Smooth muscle cell (in vitro differentiated cells): Measurements from ENCODE around the gene CD4. TPM values are rescaled to one million over a fixed set of nuclear protein-coding genes. Genes with fewer than 3 reads are reported as not detected.

Experiments
- DNase-seq: peaks from one replicate; lab custom pipeline; 2025; ENCODE audit not compliant: unreplicated experiment; lab: John Stamatoyannopoulos, UW
- H2AFZ ChIP-seq: fragments of 200-600 bp; sonication (generic); 2 replicates; pipeline ENCODE4 v1.6.0; 2016; ENCODE audit warnings: antibody characterized with exemption, low read depth, mild to moderate bottlenecking
- H3F3A ChIP-seq: fragments of 200-600 bp; sonication (generic); 2 replicates; pipeline ENCODE4 v1.6.0; 2017; ENCODE audit warnings: antibody characterized with exemption, low read depth
- H3K27ac ChIP-seq: fragments of 200-600 bp; sonication (generic); 2 replicates; pipeline ENCODE4 v1.5.1; 2016; ENCODE audit warnings: low read depth, mild to moderate bottlenecking
- H3K27me3 ChIP-seq: fragments of 200-600 bp; sonication (generic); 2 replicates; pipeline ENCODE4 v1.6.1; 2016; ENCODE audit warnings: low read depth, mild to moderate bottlenecking
- H3K36me3 ChIP-seq: fragments of 200-600 bp; sonication (generic); 2 replicates; pipeline ENCODE4 v1.5.1; 2016; ENCODE audit warnings: low read depth
- H3K4me1 ChIP-seq: fragments of 200-600 bp; sonication (generic); 2 replicates; pipeline ENCODE4 v1.5.1; 2016; ENCODE audit warnings: low read depth
- H3K4me2 ChIP-seq: fragments of 200-600 bp; sonication (generic); 2 replicates; pipeline ENCODE4 v1.6.0; 2016; ENCODE audit warnings: mild to moderate bottlenecking
- H3K4me3 ChIP-seq: fragments of 200-600 bp; sonication (generic); 2 replicates; pipeline ENCODE4 v1.5.1; 2016; ENCODE audit warnings: mild to moderate bottlenecking
- H3K79me2 ChIP-seq: fragments of 200-600 bp; sonication (generic); 2 replicates; pipeline ENCODE4 v1.6.0; 2016; ENCODE audit warnings: low read depth, mild to moderate bottlenecking
- H3K9ac ChIP-seq: fragments of 200-600 bp; sonication (generic); 2 replicates; pipeline ENCODE4 v1.6.0; 2016; ENCODE audit warnings: low read depth
- H3K9me3 ChIP-seq: fragments of 200-600 bp; sonication (generic); replicated peaks from 2 replicates; pipeline ENCODE4 v1.5.1; 2016; ENCODE audit warnings: low read depth
- H4K20me1 ChIP-seq: fragments of 200-600 bp; sonication (generic); 2 replicates; pipeline ENCODE4 v1.6.0; 2016; ENCODE audit warnings: low read depth
- whole genome bisulfite sequencing: methylation state at CpG from one replicate; pipeline ENCODE4 v1.1.7; 2016; ENCODE audit warnings: low lambda C conversion rate; 5-methylcytosine and 5-hydroxymethylcytosine counted together
- polyA plus RNA-seq: library from polyadenylated mRNA; unstranded; fragments of >200 nt; fragmentation: Nextera tagmentation; extraction: Ambion mirVana; gene quantifications from 2 replicates; pipeline ENCODE4 v1.2.1, GENCODE V29; 2016
- total RNA-seq: library from RNA; depleted of rRNA; stranded (reverse); fragments of >200 nt; gene quantifications from 2 replicates; pipeline ENCODE4 v1.2.3, GENCODE V29; 2014
- TF ChIP-seq, protein P1 (sequence below): fragments of 200-600 bp; sonication (generic); IDR thresholded peaks from 2 replicates; pipeline ENCODE4 v1.5.1; 2017; ENCODE audit warnings: borderline replicate concordance, mild to moderate bottlenecking, antibody characterized with exemption; ENCODE audit not compliant: insufficient read depth, poor library complexity, severe bottlenecking

The CD4 gene
- total and polyA plus RNA-seq, 2 experiments from 2014 or later: 0.13 to 2.5 TPM

GRCh38 chr12:6796576-6796975, 7.2 kb downstream of the CD4 start:
- H2AFZ ChIP-seq: no peak overlapping the region
- no peaks in the 10 kb centered on the region for H3K9me3 ChIP-seq
- no peaks in the 10 kb centered on the region for H3K27me3 ChIP-seq
- 95% methylated on average over 4 of the region's 4 CpGs for WGBS
- H3F3A ChIP-seq: no peaks in the 10 kb centered on the region
- no peak overlapping the region for H3K9ac ChIP-seq
- no peaks in the 10 kb centered on the region for H3K36me3 ChIP-seq
- TF ChIP-seq, protein P1, sequence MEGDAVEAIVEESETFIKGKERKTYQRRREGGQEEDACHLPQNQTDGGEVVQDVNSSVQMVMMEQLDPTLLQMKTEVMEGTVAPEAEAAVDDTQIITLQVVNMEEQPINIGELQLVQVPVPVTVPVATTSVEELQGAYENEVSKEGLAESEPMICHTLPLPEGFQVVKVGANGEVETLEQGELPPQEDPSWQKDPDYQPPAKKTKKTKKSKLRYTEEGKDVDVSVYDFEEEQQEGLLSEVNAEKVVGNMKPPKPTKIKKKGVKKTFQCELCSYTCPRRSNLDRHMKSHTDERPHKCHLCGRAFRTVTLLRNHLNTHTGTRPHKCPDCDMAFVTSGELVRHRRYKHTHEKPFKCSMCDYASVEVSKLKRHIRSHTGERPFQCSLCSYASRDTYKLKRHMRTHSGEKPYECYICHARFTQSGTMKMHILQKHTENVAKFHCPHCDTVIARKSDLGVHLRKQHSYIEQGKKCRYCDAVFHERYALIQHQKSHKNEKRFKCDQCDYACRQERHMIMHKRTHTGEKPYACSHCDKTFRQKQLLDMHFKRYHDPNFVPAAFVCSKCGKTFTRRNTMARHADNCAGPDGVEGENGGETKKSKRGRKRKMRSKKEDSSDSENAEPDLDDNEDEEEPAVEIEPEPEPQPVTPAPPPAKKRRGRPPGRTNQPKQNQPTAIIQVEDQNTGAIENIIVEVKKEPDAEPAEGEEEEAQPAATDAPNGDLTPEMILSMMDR: no peak
- no peak overlapping the region for H3K4me2 ChIP-seq
- no peaks in the 10 kb centered on the region for H3K79me2 ChIP-seq
- no peaks in the 10 kb centered on the region for H4K20me1 ChIP-seq
- no peak overlapping the region for H3K27ac ChIP-seq
- no peak for DNase-seq
- H3K4me1 ChIP-seq: peaks cover 10% of the 10 kb centered on the region
- no peak overlapping the region for H3K4me3 ChIP-seq

- no peak overlapping the region for H2AFZ ChIP-seq
- no peaks in the 10 kb centered on the region for H3K9me3 ChIP-seq
- H4K20me1 ChIP-seq: no peaks in the 10 kb centered on the region
- H3K4me2 ChIP-seq: no peak overlapping the region
- no peaks in the 10 kb centered on the region for H3K27me3 ChIP-seq
- no peaks in the 10 kb centered on the region for H3K4me1 ChIP-seq
- no peaks in the 10 kb centered on the region for H3K36me3 ChIP-seq
- H3K9ac ChIP-seq: no peak overlapping the region
- H3K27ac ChIP-seq: no peak overlapping the region
- no peak for DNase-seq
- WGBS: 95% methylated on average over 5 of the region's 5 CpGs
- H3K4me3 ChIP-seq: no peak overlapping the region
- no peaks in the 10 kb centered on the region for H3K79me2 ChIP-seq
- TF ChIP-seq, protein P1: no peak
- no peaks in the 10 kb centered on the region for H3F3A ChIP-seq
These were observed 9.8 kb downstream of the CD4 start for GRCh38 chr12:6799147-6799546.

GRCh38 chr12:6807170-6807569, 17.8 kb downstream of the CD4 start:
- Histone ChIP-seq H4K20me1 (no peaks in the 10 kb centered on the region), H2AFZ (no peak overlapping the region), H3F3A (no peaks in the 10 kb centered on the region), H3K9me3 (no peaks in the 10 kb centered on the region), H3K79me2 (no peaks in the 10 kb centered on the region), H3K4me3 (no peak overlapping the region), H3K4me2 (no peak overlapping the region), H3K27me3 (no peaks in the 10 kb centered on the region), H3K27ac (no peak overlapping the region), H3K36me3 (no peaks in the 10 kb centered on the region), H3K9ac (no peak overlapping the region), H3K4me1 (no peaks in the 10 kb centered on the region)
- WGBS: 75% methylated on average over 1 of the region's 1 CpG
- no peak for DNase-seq
- TF ChIP-seq, protein P1: no peak

GRCh38 chr12:6809056-6809455, 19.7 kb downstream of the CD4 start:
- H3K9ac ChIP-seq: no peak overlapping the region
- no peak overlapping the region for H3K4me2 ChIP-seq
- no peaks in the 10 kb centered on the region for H4K20me1 ChIP-seq
- no peaks in the 10 kb centered on the region for H3K36me3 ChIP-seq
- H3K4me3 ChIP-seq: no peak overlapping the region
- H3K9me3 ChIP-seq: no peaks in the 10 kb centered on the region
- TF ChIP-seq, protein P1: no peak
- no peak for DNase-seq
- WGBS: 87% methylated on average over 10 of the region's 10 CpGs
- H2AFZ ChIP-seq: no peak overlapping the region
- no peaks in the 10 kb centered on the region for H3K27me3 ChIP-seq
- H3K27ac ChIP-seq: no peak overlapping the region
- no peaks in the 10 kb centered on the region for H3F3A ChIP-seq
- no peaks in the 10 kb centered on the region for H3K79me2 ChIP-seq
- no peaks in the 10 kb centered on the region for H3K4me1 ChIP-seq
